HG03097 (cell line): ENCODE data around the gene TSPO2.

Experiments
- ATAC-seq: cut with Tn5 transposase; IDR thresholded peaks from one replicate; pipeline ENCODE4 v1.9.1; 2021; ENCODE audit not compliant: unreplicated experiment, low FRiP score

The TSPO2 gene

GRCh38 chr6:41047745-41048732 is 5.8 kb downstream of the TSPO2 start:
- no peak for ATAC-seq

- no peak for ATAC-seq
These were observed 7.3 kb downstream of the TSPO2 start for GRCh38 chr6:41049521-41049920.

- ATAC-seq: no peak
These were observed 7.7 kb downstream of the TSPO2 start for GRCh38 chr6:41049955-41050354.

DNA sequence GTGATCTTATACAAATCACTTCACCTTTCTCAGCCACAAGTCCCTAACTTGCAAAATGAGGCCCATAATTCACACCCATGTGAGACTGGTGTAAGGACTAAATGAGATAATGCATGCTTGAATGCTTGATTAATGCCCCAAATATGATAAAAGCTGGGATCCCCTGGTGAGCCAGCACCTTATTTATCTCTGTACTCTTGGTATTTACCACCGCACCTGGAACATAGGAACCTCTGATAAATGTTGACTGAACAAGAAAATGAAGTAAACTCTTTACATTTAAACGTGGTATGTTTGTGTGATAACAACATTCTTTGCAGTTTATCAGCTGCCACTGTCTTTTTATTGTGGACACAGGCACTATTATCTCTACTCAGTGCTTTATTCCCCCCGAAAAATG is 8.3 kb downstream of the TSPO2 start:
- no peak for ATAC-seq

DNA sequence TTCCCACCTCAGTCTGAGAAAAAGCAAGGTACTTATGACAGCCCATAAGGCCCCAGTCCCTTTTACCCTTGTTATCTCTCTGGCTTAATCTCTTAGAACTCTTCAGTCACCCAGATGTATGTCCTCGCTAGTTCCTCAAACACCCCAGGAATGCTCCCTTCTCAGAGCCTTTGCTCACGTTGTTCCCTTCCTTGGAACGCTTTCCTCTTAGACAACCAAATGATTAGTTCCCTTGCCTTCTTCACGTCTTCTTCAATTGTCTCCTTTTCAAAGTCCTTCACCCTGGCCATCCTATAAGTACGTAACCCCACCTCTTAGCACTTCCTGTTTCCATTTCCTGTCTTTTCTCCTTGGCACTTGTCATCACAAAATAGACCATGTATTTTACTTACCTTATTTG is 9.6 kb downstream of the TSPO2 start:
- ATAC-seq: no peak

DNA sequence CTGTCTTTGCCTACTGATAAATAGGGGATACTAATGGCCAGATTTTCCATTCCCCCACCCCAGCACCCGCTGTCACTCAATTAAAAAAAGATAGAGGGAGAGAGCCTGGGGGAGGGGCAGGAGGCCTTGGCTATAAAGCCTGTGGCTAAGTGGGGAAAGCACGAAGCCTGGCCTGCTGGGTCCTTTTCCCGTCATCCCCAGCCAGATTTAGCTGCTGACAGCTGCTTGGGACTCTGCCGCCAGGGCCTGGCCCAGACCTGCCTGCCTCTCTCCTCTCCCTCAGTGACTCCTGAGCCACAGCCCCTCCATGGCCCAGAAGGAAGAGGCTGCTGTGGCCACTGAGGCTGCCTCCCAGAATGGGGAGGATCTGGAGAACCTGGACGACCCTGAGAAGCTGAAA is 10.8 kb downstream of the TSPO2 start, which contains the start of gene APOBEC2:
Gene APOBEC2, plus strand, starts transcription at position 162 of the 400 bp plus-strand sequence. Its CDS starts 146 bp downstream, at position 308.
- ATAC-seq: no peak

DNA sequence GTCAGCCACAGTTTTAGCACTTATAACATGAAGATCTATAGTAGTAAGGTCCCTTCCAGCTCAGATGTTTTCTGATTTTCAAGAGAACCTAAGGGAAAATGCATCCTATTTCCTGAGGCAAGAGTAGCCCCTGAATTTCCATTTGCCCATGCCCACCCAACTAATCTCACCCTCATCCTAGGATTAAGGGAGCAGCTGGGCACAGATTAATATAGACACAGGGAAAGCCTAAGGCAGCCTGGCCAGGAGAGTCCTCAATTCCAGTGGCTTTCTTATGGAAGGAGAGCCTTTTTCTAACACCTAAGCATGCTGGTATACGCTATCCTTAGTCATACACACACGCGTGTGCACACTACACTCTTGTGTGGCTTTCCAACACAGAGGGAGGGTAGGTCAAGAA is 12.2 kb downstream of the TSPO2 start:
- no peak for ATAC-seq

- ATAC-seq: no peak
These were observed 12.9 kb downstream of the TSPO2 start for GRCh38 chr6:41055149-41055548.

- ATAC-seq: no peak
These were observed 14.7 kb downstream of the TSPO2 start for GRCh38 chr6:41056768-41057490.

GRCh38 chr6:41058783-41059181 is 16.5 kb downstream of the TSPO2 start:
- ATAC-seq: no peak

DNA sequence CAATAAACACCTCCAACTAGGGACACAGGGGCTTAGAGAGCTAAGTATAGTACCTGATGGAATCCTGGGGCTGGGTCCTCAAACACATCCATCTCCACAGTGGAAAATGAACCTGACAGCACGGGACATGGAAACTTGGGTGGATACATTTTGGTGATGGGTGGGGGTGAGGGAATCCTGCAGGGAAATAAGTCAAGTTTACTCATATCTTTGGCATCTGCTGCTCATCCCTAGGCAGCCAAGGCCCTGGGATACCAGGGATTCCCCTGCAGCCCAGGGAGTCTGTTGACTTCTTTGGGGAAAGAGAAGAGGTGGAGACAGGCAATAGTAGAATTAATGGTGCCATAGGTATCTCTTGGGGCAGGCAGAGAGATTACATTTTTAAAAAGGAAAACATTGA is 17.3 kb downstream of the TSPO2 start:
- ATAC-seq: no peak

DNA sequence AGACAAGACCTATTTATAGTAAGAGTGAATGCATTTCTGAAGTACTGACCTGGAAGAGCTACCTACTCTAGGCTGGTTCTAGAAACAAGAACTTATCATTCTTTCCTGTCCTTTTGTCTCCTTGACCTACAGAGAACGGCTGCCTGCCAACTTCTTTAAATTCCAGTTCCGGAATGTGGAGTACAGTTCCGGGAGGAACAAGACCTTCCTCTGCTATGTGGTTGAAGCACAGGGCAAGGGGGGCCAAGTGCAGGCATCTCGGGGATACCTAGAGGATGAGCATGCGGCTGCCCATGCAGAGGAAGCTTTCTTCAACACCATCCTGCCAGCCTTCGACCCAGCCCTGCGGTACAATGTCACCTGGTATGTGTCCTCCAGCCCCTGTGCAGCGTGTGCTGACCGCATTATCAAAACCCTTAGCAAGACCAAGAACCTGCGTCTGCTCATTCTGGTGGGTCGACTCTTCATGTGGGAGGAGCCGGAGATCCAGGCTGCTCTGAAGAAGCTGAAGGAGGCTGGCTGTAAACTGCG is 19.0 kb downstream of the TSPO2 start:
- ATAC-seq: no peak

DNA sequence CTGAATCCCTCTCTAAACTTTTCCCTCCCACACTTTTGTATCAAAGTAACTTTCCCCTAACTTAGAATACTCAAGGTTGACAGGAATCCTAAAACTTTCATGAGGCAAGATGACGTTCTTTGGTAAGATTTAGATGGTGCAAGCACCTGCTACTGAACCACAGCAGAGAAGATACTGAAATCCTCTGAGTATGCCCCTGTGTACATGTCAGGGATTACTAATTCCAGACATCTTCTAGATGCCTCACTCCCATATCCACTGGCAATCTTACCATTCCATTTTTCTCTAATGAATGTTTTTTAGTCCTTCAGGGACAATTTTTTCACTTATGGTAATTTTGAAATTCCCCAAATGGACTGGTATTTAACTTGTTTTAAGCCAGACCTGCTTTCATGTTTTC is 19.8 kb downstream of the TSPO2 start:
- no peak for ATAC-seq

DNA sequence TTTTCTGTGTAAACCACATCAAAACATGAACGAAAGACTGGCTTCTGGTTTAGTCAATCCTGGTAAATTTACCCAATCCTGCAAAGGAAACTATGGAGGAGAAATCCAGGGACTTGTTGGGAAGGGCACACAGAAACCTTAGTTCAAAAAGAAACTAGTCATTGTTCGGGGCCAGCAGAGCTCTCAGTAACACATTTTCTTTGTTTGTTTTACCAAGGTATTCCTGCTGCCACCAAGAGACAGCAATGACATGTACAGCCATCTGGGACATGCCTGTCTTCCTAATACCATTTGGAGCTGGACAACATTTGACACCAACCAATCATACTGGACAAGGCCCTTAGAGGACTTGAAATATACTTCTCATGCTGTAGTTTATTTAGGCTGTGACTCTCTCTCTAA is 21.6 kb downstream of the TSPO2 start:
- no peak for ATAC-seq

GRCh38 chr6:41064841-41065240 is 22.6 kb downstream of the TSPO2 start:
- ATAC-seq: no peak

GRCh38 chr6:41065550-41066026 is 23.3 kb downstream of the TSPO2 start:
- no peak for ATAC-seq

DNA sequence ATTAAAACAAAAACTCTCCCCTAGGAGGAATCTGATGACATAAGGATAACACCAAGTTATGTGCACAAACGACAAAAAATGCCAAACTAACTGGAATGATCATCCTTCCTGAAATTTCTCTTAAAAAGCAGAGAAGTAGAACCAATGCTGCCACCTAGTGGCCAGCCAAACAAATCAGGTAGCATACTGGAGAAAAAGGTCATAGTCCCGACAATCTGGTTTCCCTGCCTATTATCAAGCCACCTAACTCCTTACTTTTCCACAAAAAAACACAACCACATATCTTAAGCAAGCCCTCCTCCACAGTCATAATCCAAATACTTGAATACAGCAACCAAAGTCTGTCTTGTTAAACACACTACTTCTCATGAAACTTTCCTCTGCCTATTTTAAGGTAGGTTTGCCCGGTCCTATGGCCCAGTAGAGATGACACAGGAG is 24.6 kb downstream of the TSPO2 start:
- ATAC-seq: no peak

- ATAC-seq: no peak
These were observed 29.2 kb downstream of the TSPO2 start for GRCh38 chr6:41071501-41071922.

DNA sequence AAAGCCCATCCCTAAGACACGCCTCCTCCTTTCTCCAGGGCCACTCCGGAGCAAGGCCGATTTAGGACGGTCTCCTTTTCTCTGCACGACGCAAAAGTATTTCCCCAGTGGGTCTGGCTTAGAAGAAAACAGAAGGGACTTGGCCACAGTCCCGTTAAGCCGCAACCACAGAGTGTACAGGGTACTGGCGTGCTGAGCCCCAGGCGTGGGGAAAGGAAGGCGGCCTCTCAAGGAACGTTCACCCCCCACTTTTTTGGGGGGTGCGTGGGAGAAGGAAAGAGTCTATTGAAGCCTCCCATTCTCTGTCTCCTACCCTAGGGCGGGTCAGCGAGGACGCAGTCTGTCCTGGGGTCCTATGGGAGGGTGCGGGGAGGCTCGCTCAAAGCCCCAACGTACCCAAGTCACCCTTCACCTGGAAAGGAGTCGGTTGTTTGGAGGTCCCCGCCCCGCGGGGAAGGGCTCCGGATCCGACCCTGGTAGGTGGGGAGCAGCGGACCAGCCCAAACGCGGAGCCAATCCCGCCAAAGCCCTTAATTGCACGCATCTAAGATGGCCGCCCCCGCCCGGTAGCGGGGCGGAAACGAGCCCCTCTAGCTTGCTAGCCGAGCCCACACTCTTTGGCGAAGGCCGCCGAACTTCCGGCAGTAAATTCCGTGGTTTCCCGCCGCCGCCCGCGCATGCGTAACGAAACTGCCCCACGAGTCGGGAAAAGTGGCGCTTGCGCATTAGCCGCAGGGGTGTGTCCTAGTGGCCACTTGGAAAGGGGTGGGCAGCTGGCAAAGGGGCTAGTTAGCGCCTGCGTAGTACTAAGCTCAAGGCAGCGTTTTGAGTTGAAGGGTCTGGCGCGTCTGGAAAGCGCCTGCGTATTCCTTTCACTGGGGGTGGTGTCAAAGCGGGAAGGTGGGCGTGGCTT is 29.9 kb downstream of the TSPO2 start, which contains the start of gene OARD1:
Gene OARD1, minus strand, starts transcription at position 434 of the 913 bp plus-strand sequence. CDS start 722 bp downstream, outside the sequence.
- peak; percentile 63 for ATAC-seq

DNA sequence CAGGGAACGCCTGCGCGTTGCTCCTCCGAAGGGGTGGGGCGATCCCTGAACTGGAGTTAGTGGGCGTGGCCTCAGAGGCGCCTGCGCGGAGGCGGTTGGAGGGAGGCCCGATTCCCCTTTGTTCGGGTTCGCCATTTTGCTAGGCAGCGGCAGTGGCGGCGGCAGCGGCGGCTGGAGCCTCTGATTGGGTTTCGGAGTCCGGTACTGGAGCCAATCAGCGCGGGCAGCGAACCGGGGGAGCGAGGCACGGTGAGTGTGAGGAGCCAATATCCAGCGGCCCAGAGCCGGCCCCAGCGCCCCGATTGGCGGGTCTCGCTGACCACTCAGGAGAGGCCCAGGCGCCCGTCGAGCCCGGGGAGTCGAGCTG is 30.6 kb downstream of the TSPO2 start, which contains the start of gene NFYA:
Gene NFYA, plus strand, starts transcription at position 139 of the 367 bp plus-strand sequence. CDS start 6,116 bp downstream, outside the sequence.
- ATAC-seq: peak; percentile 58
